ENCODE results near the gene DNAJC10.
"Not testable (repeated sequence)": the region's sequence is repeated elsewhere in the genome, so short reads cannot be mapped to it uniquely, and the experiment has no call there.

The DNAJC10 gene

GRCh38 chr2:182715892-182716649, at the start of gene DNAJC10:
DNAJC10 (plus strand) TSS chr2:182716257; CDS start chr2:182718087, 1,830 bp downstream.
- DNase-seq (ENCODE audit: low read depth in 2 of 3, low spot score in 1 of 3): peak; percentile 74 to 83 (median 78)

DNA sequence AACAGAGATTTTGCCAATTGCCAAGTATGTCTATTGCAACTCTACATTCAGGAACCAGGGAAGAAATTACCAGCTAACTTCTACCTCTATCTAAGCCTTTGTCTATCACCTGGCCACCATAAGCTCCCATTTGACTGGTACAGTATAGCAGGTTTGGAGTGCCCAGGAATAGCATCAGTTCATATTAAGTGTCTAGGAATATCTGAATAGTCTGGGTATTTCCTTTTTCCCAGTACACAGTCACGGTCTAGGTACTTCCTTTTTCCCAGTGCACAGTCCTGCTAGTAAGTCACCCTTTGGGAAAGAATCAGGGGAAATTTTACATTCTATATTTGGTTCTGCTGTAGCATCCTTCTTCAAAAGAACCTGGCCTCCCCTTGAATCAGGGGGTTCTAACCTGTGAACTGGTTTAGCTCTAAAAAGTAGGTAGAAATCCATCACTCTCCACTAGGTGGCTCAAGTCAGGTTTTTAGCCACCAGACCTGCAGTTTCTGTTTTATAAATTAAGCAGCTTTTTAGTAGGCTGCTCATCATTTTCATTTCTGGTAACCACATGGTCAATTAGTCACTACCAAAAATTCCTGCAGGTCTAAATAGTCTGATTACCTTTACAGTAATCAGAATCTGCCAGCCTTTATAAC, 49.3 kb upstream of the DNAJC10 start:
- DNase-seq (ENCODE audit: low read depth in 2 of 3, low spot score in 1 of 3): peak in 1 of 3 donors; percentile 16

DNA sequence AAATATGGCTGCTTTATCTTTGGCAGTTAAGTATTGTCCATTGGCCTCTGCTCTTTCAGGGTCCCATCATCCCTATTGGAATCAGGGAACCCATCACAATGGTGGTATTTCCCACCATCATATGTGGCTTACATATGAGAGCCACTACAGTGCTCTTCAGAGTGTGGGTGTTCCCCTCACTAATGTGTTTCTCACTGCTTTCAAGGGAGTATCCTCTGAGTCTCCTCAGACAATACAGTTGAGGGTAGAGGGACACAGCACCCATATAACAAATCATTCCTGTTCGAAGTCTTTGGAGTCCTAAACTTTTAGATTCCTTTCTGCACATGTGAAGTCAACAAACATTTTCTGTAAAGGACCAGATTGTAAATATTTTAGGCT, 48.8 kb upstream of the DNAJC10 start:
- DNase-seq (ENCODE audit: low read depth in 2 of 3, low spot score in 1 of 3): no peak

- no peak for DNase-seq (ENCODE audit: low read depth in 2 of 3, low spot score in 1 of 3)
These were observed 47.4 kb upstream of the DNAJC10 start for GRCh38 chr2:182668671-182669070.

- no peak for DNase-seq (ENCODE audit: low read depth in 2 of 3, low spot score in 1 of 3)
These were observed 43.4 kb upstream of the DNAJC10 start for GRCh38 chr2:182672466-182673165.

- DNase-seq (ENCODE audit: low read depth in 2 of 3, low spot score in 1 of 3): no peak
These were observed 35.2 kb upstream of the DNAJC10 start for GRCh38 chr2:182680837-182681236.

GRCh38 chr2:182682210-182682609, 33.8 kb upstream of the DNAJC10 start:
- DNase-seq (ENCODE audit: low read depth in 2 of 3, low spot score in 1 of 3): no peak

- DNase-seq (ENCODE audit: low read depth in 2 of 3, low spot score in 1 of 3): no peak
These were observed 30.5 kb upstream of the DNAJC10 start for GRCh38 chr2:182685559-182685958.

GRCh38 chr2:182686763-182687162, 29.3 kb upstream of the DNAJC10 start:
- DNase-seq (ENCODE audit: low read depth in 2 of 3, low spot score in 1 of 3): not testable (repeated sequence)

DNA sequence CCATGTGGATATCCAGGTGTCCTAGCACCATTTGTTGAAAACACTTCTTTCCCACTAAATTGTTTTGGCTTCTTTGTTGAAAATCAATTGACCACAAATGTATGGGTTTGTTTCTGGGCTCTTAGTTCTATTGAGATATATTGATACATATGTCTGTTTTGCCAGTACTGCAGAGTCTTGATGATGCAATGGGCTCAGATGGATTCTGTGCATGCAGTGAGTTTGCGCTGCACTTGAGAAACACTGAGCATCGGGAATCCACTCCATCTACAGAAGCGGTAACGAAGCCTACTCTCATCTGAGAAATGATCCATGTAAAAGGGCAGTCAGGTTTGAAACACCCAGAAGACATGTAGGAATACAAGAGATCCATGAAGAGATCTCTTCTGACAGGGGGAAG, 21.9 kb upstream of the DNAJC10 start:
- no peak for DNase-seq (ENCODE audit: low read depth in 2 of 3, low spot score in 1 of 3)

- no peak for DNase-seq (ENCODE audit: low read depth in 2 of 3, low spot score in 1 of 3)
These were observed 20.3 kb upstream of the DNAJC10 start for GRCh38 chr2:182695776-182696175.

DNA sequence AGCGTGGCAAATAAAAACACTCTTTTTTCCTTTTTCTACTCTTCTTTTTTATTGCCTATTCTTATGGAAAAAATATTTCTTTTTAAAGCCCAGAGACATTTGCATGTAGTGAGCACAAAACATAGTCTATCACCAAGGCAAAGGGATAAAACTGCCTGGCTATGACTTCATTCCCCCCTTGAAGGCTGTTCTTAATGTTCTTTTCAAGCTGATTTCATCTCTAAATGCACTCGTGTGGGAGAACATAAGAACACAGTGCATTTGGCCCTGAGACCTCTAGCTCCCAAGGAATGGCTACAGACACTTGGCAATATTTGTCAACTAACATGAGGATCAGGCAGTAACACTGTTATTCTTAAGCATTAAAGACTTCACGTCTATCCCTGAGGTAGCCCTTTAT, 17.4 kb upstream of the DNAJC10 start:
- DNase-seq (ENCODE audit: low read depth in 2 of 3, low spot score in 1 of 3): no peak

- DNase-seq (ENCODE audit: low read depth in 2 of 3, low spot score in 1 of 3): no peak
These were observed 10.3 kb upstream of the DNAJC10 start for GRCh38 chr2:182705761-182706160.

GRCh38 chr2:182706751-182707150, 9.3 kb upstream of the DNAJC10 start:
- DNase-seq (ENCODE audit: low read depth in 2 of 3, low spot score in 1 of 3): no peak

- no peak for DNase-seq (ENCODE audit: low read depth in 2 of 3, low spot score in 1 of 3)
These were observed 2.5 kb upstream of the DNAJC10 start for GRCh38 chr2:182713601-182714000.

- DNase-seq (ENCODE audit: low read depth in 2 of 3, low spot score in 1 of 3): no peak
These were observed 751 bp upstream of the DNAJC10 start for GRCh38 chr2:182715121-182715891.

DNA sequence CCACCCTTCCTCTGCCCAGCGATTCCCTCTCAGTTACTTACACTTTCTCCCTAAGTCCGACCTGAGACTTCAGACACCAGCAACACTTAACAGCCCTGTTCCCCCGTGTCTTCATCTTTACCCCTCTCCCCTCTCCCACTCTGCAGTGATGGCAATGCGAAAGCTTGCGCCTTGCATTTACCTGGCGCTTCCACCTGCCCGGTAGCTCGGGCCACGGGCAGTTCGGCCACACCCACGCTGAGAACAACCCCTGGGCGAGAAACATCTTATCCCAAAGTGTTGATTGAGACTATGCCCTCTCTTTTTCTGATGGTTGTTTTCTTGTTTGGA, 558 bp downstream of the DNAJC10 start:
- no peak for DNase-seq (ENCODE audit: low read depth in 2 of 3, low spot score in 1 of 3)

DNA sequence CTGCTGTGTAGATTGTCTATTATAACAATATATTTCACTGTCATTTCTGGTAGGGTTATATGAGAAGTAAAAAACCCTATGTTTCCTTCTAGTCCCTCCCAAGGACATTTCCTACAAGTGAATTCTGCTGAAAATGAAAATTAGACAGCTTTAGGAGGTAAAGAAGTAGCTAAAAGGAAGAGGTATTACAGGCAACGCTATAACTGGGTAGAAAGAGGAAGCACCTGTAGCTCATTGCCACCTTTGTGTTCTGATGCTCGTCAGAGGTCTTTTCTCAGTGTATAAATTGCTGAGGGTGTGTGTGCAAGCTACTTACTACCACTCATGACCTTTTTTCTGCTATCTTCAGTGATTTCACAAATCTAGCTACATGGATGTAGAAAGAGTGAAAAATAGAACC, 1.4 kb downstream of the DNAJC10 start:
- no peak for DNase-seq (ENCODE audit: low read depth in 2 of 3, low spot score in 1 of 3)

GRCh38 chr2:182717816-182718215, 1.8 kb downstream of the DNAJC10 start:
- no peak for DNase-seq (ENCODE audit: low read depth in 2 of 3, low spot score in 1 of 3)

DNA sequence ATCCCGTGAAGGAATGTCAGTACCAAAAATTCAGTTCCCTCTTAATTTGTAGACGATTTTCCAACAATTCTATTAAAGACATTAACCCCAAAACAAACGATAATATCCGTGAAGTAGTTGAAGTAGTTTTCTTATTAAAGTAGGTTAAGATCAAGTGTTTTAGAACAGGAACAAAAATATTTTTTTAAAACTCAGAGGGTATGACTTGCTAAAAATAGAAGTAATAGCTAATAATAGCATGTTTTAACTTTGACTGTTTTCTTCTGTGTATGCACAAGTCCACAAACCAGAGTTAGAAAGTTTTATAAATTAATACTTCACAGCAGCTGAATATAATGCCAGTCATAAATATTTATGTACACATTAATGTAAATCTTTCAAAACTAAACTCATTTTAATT, 2.4 kb downstream of the DNAJC10 start:
- DNase-seq (ENCODE audit: low read depth in 2 of 3, low spot score in 1 of 3): no peak

DNA sequence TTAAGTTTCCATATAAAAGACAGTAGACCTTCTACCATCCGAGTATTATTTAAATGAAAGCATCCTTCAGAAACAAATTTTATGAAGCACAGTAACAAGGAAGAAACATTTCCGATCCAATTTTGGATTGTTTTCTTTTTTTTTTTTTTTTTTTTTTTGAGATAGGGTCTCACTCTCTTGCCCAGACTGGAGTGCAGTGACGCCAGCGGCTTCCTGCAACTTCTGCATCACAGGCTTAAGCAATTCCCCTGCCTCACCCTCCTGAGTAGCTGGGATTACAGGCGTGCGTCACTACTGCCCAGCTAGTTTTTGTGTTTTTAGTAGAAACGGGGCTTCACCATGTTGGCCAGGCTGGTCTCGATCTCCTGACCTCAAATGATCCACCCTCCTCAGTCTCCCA, 3.1 kb downstream of the DNAJC10 start:
- not testable (repeated sequence) for DNase-seq (ENCODE audit: low read depth in 2 of 3, low spot score in 1 of 3)

DNA sequence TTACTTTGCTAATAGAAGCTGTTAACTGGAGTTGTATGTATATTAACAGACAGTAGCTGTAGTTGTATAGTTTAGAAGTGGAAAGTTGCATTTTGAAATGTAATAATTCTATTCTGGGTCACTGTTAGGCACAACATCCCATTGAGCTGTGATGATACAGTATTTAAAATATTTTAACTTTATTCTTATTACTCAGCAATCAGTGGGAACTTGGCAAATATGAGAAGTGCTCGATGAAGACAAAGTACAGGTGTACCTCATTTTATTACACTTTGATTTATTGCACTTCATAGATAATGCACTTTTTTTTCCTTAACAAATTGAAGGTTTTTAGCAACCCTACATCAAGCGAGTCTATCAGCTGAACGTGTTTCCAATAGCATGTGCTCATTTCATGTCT, 8.6 kb downstream of the DNAJC10 start:
- DNase-seq (ENCODE audit: low read depth in 2 of 3, low spot score in 1 of 3): no peak
